ENCODE results near the gene OR1Q1.

- TF ChIP-seq CTCF (IDR thresholded peaks at IDR 0.05) (no peak), POLR2AphosphoS5 (IDR thresholded peaks at IDR 0.05; ENCODE audit: insufficient read depth in 1 of 2, low read depth in 1 of 2) (no peak), POLR2A (IDR thresholded peaks at IDR 0.05) (no peak)
These were observed 34.7 kb upstream of the OR1Q1 start for GRCh38 chr9:122579874-122580273.

All from vagina (tissue), 2 donors.